ENCODE results near the gene SGCA. TPM values are rescaled to one million over a fixed set of nuclear protein-coding genes. Genes with fewer than 3 reads are reported as not detected.
A peak's percentile ranks its signal among the peaks of the same experiment; 100 is the strongest.

Gene SGCA
- total and polyA plus RNA-seq, 9 of the 15 experiments (the other 6 are each of a cell fraction or from before 2014, with no cell fraction given) = not detected

GRCh38 chr17:50148226-50149090 lies 17.3 kb upstream of the SGCA start (continued):
- TF ChIP-seq, protein P1, sequence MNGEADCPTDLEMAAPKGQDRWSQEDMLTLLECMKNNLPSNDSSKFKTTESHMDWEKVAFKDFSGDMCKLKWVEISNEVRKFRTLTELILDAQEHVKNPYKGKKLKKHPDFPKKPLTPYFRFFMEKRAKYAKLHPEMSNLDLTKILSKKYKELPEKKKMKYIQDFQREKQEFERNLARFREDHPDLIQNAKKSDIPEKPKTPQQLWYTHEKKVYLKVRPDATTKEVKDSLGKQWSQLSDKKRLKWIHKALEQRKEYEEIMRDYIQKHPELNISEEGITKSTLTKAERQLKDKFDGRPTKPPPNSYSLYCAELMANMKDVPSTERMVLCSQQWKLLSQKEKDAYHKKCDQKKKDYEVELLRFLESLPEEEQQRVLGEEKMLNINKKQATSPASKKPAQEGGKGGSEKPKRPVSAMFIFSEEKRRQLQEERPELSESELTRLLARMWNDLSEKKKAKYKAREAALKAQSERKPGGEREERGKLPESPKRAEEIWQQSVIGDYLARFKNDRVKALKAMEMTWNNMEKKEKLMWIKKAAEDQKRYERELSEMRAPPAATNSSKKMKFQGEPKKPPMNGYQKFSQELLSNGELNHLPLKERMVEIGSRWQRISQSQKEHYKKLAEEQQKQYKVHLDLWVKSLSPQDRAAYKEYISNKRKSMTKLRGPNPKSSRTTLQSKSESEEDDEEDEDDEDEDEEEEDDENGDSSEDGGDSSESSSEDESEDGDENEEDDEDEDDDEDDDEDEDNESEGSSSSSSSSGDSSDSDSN (IDR thresholded peaks at IDR 0.05; ENCODE audit: borderline replicate concordance in 1 of 2, low read depth in 2 of 2, low read length in 2 of 2) = no peak
- TF ChIP-seq MAFF (IDR thresholded peaks at IDR 0.05; ENCODE audit: low read length) (no peak), THRAP3 (IDR thresholded peaks at IDR 0.05; ENCODE audit: borderline replicate concordance) (no peak), ZKSCAN8 (CRISPR knock-in tag; IDR thresholded peaks at IDR 0.05) (no peak), ZNF780A (CRISPR knock-in tag; IDR thresholded peaks at IDR 0.05) (no peak), ZNF79 (CRISPR knock-in tag; IDR thresholded peaks at IDR 0.05; ENCODE audit: low read depth) (no peak), ZBTB2 (IDR thresholded peaks at IDR 0.05) (no peak), WHSC1 (IDR thresholded peaks at IDR 0.05; ENCODE audit: low read length) (no peak), ZNF121 (CRISPR knock-in tag; conservative IDR thresholded peaks at IDR 0.05) (no peak), RBBP5 (IDR thresholded peaks at IDR 0.05; ENCODE audit: borderline replicate concordance, insufficient read depth, low read length, poor library complexity, severe bottlenecking) (peak; percentile 53), BACH1 (tag; IDR thresholded peaks at IDR 0.05) (no peak), ZNF318 (IDR thresholded peaks at IDR 0.05; ENCODE audit: borderline replicate concordance in 1 of 2, low read depth in 1 of 2) (no peak)
- TF ChIP-seq, protein P2, sequence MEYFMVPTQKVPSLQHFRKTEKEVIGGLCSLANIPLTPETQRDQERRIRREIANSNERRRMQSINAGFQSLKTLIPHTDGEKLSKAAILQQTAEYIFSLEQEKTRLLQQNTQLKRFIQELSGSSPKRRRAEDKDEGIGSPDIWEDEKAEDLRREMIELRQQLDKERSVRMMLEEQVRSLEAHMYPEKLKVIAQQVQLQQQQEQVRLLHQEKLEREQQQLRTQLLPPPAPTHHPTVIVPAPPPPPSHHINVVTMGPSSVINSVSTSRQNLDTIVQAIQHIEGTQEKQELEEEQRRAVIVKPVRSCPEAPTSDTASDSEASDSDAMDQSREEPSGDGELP (CRISPR knock-in tag; IDR thresholded peaks at IDR 0.05; ENCODE audit: borderline replicate concordance) = peak; percentile 78
